Peyer's patch (tissue), 4 donors: Measurements from ENCODE around the gene HOXD12.

Experiments used
- POLR2A ChIP-seq, 2 donors: fragments of 450-650 bp; IDR thresholded peaks; one replicate each; pipeline ENCODE4 v1.5.1; 2017; ENCODE audit warnings: antibody characterized with exemption in 2 of 2, mild to moderate bottlenecking in 2 of 2, moderate library complexity in 2 of 2
- TF ChIP-seq, protein P1 (sequence below), 6 experiments: fragments of 450-650 bp in 4 of 6; fragments of 200-600 bp in 2 of 6; sonication (generic) in 1 of 6; IDR thresholded peaks; one replicate each; pipeline ENCODE4 v1.5.1; 2017 to 2019; ENCODE audit warnings: antibody characterized with exemption in 6 of 6, mild to moderate bottlenecking in 3 of 6, moderate library complexity in 1 of 6

DNA sequence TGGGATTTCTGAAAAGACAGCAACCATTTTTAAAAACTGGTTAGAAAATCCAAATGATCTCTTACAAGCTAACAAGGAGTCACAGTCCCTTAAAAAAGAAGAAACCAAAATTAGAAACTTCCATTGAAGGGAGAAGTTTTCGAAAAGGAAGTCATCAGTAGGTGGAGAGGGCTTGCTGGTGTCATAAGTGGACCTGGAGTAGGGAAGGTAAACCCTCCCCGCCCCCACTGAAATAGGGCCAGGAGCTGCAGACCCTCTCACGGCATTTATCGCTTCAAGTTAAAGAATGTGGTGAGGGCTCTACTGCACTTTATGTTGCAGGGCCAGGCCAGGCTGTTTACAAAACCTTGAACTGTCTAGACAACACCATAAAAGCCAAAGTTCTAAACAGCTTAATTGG lies 10.4 kb downstream of the HOXD12 start:
- TF ChIP-seq, protein P1, sequence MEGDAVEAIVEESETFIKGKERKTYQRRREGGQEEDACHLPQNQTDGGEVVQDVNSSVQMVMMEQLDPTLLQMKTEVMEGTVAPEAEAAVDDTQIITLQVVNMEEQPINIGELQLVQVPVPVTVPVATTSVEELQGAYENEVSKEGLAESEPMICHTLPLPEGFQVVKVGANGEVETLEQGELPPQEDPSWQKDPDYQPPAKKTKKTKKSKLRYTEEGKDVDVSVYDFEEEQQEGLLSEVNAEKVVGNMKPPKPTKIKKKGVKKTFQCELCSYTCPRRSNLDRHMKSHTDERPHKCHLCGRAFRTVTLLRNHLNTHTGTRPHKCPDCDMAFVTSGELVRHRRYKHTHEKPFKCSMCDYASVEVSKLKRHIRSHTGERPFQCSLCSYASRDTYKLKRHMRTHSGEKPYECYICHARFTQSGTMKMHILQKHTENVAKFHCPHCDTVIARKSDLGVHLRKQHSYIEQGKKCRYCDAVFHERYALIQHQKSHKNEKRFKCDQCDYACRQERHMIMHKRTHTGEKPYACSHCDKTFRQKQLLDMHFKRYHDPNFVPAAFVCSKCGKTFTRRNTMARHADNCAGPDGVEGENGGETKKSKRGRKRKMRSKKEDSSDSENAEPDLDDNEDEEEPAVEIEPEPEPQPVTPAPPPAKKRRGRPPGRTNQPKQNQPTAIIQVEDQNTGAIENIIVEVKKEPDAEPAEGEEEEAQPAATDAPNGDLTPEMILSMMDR (IDR thresholded peaks at IDR 0.05) = no peak
- no peak for TF ChIP-seq POLR2A (IDR thresholded peaks at IDR 0.05)
